K562 (cell line): ENCODE measurements around the gene C2CD2L. TPM values are rescaled to one million over a fixed set of nuclear protein-coding genes. Genes with fewer than 3 reads are reported as not detected.

Source experiments
- E2F6 ChIP-seq, 2 experiments: IDR thresholded peaks; 2 replicates each; pipeline ENCODE4 v1.6.1; 2011; ENCODE audit warnings: borderline replicate concordance in 1 of 2, control low read depth in 1 of 2, low read depth in 1 of 2, low read length in 1 of 2, mild to moderate bottlenecking in 1 of 2, mixed read lengths in 1 of 2, moderate library complexity in 1 of 2; ENCODE audit not compliant: insufficient read depth in 1 of 2, insufficient read length in 1 of 2, poor library complexity in 1 of 2, severe bottlenecking in 1 of 2; ENCODE audit errors: extremely low read depth in 1 of 2
- ETV1 ChIP-seq: fragments of 450-650 bp; conservative IDR thresholded peaks from 2 replicates; pipeline ENCODE4 v1.6.1; 2016; ENCODE audit warnings: missing genetic modification characterization, control low read depth, low read depth, missing compliant biosample characterization
- FOSL1 ChIP-seq: fragments of 200-800 bp; sonication (Bioruptor generic); conservative IDR thresholded peaks from 2 replicates; pipeline ENCODE4 v1.6.1; 2016; ENCODE audit warnings: missing genetic modification characterization, missing compliant biosample characterization
- FOXA3 ChIP-seq, 2 experiments: fragments of 450-650 bp in 1 of 2; sonication (generic) in 1 of 2; formaldehyde crosslinking; IDR thresholded peaks in 1 of 2; conservative IDR thresholded peaks in 1 of 2; 2 replicates each; pipeline versions ENCODE4 v1.4.0 to v1.8.0; 2020 to 2022; ENCODE audit warnings: mild to moderate bottlenecking in 2 of 2, missing genetic modification reagents in 1 of 2
- MBD2 ChIP-seq: sonication (generic); IDR thresholded peaks from 2 replicates; pipeline ENCODE4 v1.6.1; 2016; ENCODE audit warnings: low read depth, borderline replicate concordance
- MCM2 ChIP-seq: fragments of 450-650 bp; IDR thresholded peaks from 2 replicates; pipeline ENCODE4 v1.6.1; 2017; ENCODE audit warnings: low read depth, mild to moderate bottlenecking
- MEF2A ChIP-seq: IDR thresholded peaks from 2 replicates; pipeline ENCODE4 v1.6.1; 2011; ENCODE audit warnings: low read depth, mild to moderate bottlenecking, low read length, moderate library complexity; ENCODE audit not compliant: control insufficient read depth
- NEUROD1 ChIP-seq: fragments of 150-350 bp; IDR thresholded peaks from 2 replicates; pipeline ENCODE4 v1.6.1; 2014; ENCODE audit warnings: borderline replicate concordance, low read length, low read depth; ENCODE audit not compliant: partially characterized antibody
- NFRKB ChIP-seq: fragments of 450-650 bp; IDR thresholded peaks from 2 replicates; pipeline ENCODE4 v1.6.1; 2016; ENCODE audit warnings: low read depth
- POLR3G ChIP-seq: IDR thresholded peaks from 2 replicates; pipeline ENCODE4 v1.6.1; 2011; ENCODE audit not compliant: insufficient read length, insufficient replicate concordance; ENCODE audit errors: extremely low read depth
- SPI1 ChIP-seq: IDR thresholded peaks from 2 replicates; pipeline ENCODE4 v1.6.1; 2011; ENCODE audit warnings: low read depth, low read length, control low read depth, borderline replicate concordance
- TCF7 ChIP-seq: sonication (generic); IDR thresholded peaks from 2 replicates; pipeline ENCODE4 v1.6.1; 2016; ENCODE audit warnings: antibody characterized with exemption, borderline replicate concordance
- XRCC5 ChIP-seq: fragments of 200-400 bp; formaldehyde crosslinking; IDR thresholded peaks from 2 replicates; pipeline ENCODE4 v1.6.1; 2017; ENCODE audit warnings: low read depth, mild to moderate bottlenecking, low read length
- ZBTB7A ChIP-seq: IDR thresholded peaks from 2 replicates; pipeline ENCODE4 v1.6.1; 2011; ENCODE audit warnings: low read depth, mild to moderate bottlenecking, low read length, moderate library complexity, borderline replicate concordance; ENCODE audit not compliant: control insufficient read depth
- ZNF583 ChIP-seq: fragments of 250-450 bp; sonication (Bioruptor Pico); IDR thresholded peaks from 2 replicates; pipeline ENCODE4 v1.4.0; 2020
- ZNF77 ChIP-seq: fragments of 250-450 bp; sonication (Bioruptor Pico); IDR thresholded peaks from 2 replicates; pipeline ENCODE4 v1.5.0; 2020
- ZSCAN29 ChIP-seq: fragments of 450-650 bp; IDR thresholded peaks from 2 replicates; pipeline ENCODE4 v1.6.1; 2017
- polyA plus RNA-seq, 8 experiments: library from polyadenylated mRNA; depleted of rRNA in 4 of 8; stranded (reverse) in 5 of 8; unstranded in 3 of 8; fragments of >200 nt; fragmentation: Nextera tagmentation in 2 of 8; fragmentation: Illumina TruSeq in 1 of 8; extraction: Ambion mirVana in 2 of 8; extraction: Trizol in 1 of 8; gene quantifications; 2 replicates each; pipeline versions ENCODE4 v1.2.1 to v1.2.3, GENCODE V29; 2011 to 2014; ENCODE audit warnings: inconsistent platforms in 1 of 8, missing spikeins in 1 of 8
- total RNA-seq, 7 experiments: library from RNA; depleted of rRNA in 6 of 7; stranded (reverse); fragments of >200 nt in 6 of 7; fragmentation: Illumina TruSeq in 2 of 7; extraction: Trizol in 2 of 7; gene quantifications; 2 replicates each; pipeline versions ENCODE4 v1.2.1 to v1.2.3, GENCODE V29; 2011 to 2021; ENCODE audit warnings: low replicate concordance in 1 of 7
- TF ChIP-seq, protein P1 (sequence below): fragments of 150-350 bp; IDR thresholded peaks from 2 replicates; pipeline ENCODE4 v1.6.1; 2014; ENCODE audit warnings: low read depth, mild to moderate bottlenecking, low read length, borderline replicate concordance
- TF ChIP-seq, protein P2 (sequence below): sonication (generic); formaldehyde crosslinking; IDR thresholded peaks from 2 replicates; pipeline ENCODE4 v1.8.0; 2022; ENCODE audit warnings: missing genetic modification reagents, mild to moderate bottlenecking, borderline replicate concordance

C2CD2L gene
- total and polyA plus RNA-seq, 9 of the 15 experiments (the other 6 are each of a cell fraction or from before 2014, with no cell fraction given): 0.66 to 41.2 (median 14.8) TPM

DNA sequence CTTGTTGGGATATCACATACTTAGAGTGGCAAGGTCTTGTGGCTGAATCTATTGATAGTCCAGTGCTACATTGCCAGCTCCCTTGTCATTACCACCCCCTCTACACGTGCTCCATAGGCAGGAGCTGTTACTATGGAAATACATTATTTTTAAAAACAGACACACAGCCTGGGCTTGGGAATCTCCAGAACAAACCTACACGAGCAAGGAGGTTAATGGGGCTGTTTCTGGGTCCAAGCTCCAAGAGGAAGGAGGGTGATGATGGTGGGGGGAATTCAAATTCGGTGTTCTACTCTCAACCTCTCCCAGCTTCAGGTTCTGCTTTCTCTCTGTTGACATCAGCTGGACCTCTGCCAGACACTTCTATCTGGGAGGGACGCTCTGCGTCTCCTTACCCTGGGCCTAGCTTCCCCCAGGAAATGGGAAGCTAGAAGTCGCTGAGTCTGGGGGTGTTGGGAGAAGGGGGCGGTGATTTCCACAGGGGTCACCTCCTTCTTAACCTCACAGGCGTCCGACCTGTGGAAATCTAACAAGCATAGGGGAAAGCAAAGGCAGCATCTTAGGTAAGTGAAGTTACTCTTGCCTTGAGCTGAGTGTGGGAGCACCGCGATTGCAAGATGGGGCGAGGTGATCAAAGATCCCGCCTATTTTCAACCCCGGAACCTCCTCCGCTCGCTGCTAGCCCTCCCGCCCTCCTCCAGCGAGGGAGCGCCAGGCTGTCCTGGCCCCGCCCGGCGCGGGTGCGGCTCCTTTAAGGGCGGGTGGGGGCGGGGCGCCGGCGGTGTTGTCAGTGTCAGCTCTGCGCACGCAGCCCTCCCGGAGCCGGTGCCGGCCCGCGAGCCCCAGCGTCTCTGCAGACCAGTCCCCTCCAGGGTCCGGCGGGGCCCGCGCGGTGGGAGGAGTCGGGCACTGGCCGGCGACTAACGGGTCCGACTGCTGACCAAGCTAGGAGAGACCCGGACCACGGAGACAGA, at the start of gene C2CD2L (continued):
- TF ChIP-seq, protein P1, sequence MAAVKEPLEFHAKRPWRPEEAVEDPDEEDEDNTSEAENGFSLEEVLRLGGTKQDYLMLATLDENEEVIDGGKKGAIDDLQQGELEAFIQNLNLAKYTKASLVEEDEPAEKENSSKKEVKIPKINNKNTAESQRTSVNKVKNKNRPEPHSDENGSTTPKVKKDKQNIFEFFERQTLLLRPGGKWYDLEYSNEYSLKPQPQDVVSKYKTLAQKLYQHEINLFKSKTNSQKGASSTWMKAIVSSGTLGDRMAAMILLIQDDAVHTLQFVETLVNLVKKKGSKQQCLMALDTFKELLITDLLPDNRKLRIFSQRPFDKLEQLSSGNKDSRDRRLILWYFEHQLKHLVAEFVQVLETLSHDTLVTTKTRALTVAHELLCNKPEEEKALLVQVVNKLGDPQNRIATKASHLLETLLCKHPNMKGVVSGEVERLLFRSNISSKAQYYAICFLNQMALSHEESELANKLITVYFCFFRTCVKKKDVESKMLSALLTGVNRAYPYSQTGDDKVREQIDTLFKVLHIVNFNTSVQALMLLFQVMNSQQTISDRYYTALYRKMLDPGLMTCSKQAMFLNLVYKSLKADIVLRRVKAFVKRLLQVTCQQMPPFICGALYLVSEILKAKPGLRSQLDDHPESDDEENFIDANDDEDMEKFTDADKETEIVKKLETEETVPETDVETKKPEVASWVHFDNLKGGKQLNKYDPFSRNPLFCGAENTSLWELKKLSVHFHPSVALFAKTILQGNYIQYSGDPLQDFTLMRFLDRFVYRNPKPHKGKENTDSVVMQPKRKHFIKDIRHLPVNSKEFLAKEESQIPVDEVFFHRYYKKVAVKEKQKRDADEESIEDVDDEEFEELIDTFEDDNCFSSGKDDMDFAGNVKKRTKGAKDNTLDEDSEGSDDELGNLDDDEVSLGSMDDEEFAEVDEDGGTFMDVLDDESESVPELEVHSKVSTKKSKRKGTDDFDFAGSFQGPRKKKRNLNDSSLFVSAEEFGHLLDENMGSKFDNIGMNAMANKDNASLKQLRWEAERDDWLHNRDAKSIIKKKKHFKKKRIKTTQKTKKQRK: no peak
- 0 out of 2 replicates have a peak, but pooled peaks have one; percentile 29 for TF ChIP-seq XRCC5
- TF ChIP-seq MCM2: no peak
- peak; percentile 50; the same call in 1 of the 2 replicates for TF ChIP-seq MBD2
- TF ChIP-seq ETV1 (tag): peak; percentile 52; the same call in 1 of the 2 replicates
- TF ChIP-seq ZNF583 (CRISPR knock-in tag): no peak
- TF ChIP-seq ZBTB7A: peak; percentile 80; the same call in 1 of the 2 replicates
- TF ChIP-seq ZSCAN29: no peak
- TF ChIP-seq SPI1: 0 out of 2 replicates have a peak, but pooled peaks have one; percentile 22
- TF ChIP-seq FOSL1 (tag): 0 out of 2 replicates have a peak, but pooled peaks have one; percentile 27
- no peak for TF ChIP-seq ZNF77 (CRISPR knock-in tag)
- no peak for TF ChIP-seq NEUROD1
- peak; percentile 68; the same call in 1 of the 2 replicates for TF ChIP-seq NFRKB
- TF ChIP-seq E2F6 (IDR thresholded peaks at IDR 0.05; ENCODE audit: borderline replicate concordance in 1 of 2, extremely low read depth in 1 of 2, insufficient read depth in 1 of 2, insufficient read length in 1 of 2, low read depth in 1 of 2, low read length in 1 of 2, poor library complexity in 1 of 2, severe bottlenecking in 1 of 2): peak; percentile 82 to 85
- TF ChIP-seq FOXA3 (CRISPR knock-in tag; conservative IDR thresholded peaks at IDR 0.05 in 1 of 2, IDR thresholded peaks at IDR 0.05 in 1 of 2): peak; percentile 60 to 90
- peak; percentile 23; the same call in 1 of the 2 replicates for TF ChIP-seq MEF2A
- 0 out of 2 replicates have a peak, but pooled peaks have one; percentile 63 for TF ChIP-seq TCF7
- TF ChIP-seq, protein P2, sequence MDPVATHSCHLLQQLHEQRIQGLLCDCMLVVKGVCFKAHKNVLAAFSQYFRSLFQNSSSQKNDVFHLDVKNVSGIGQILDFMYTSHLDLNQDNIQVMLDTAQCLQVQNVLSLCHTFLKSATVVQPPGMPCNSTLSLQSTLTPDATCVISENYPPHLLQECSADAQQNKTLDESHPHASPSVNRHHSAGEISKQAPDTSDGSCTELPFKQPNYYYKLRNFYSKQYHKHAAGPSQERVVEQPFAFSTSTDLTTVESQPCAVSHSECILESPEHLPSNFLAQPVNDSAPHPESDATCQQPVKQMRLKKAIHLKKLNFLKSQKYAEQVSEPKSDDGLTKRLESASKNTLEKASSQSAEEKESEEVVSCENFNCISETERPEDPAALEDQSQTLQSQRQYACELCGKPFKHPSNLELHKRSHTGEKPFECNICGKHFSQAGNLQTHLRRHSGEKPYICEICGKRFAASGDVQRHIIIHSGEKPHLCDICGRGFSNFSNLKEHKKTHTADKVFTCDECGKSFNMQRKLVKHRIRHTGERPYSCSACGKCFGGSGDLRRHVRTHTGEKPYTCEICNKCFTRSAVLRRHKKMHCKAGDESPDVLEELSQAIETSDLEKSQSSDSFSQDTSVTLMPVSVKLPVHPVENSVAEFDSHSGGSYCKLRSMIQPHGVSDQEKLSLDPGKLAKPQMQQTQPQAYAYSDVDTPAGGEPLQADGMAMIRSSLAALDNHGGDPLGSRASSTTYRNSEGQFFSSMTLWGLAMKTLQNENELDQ (CRISPR knock-in tag): 0 out of 2 replicates have a peak, but pooled peaks have one; percentile 60
- no peak for TF ChIP-seq POLR3G
